GM23338 (cell line): Measurements from ENCODE around the gene ARPC2. TPM values are rescaled to one million over a fixed set of nuclear protein-coding genes. Genes with fewer than 3 reads are reported as not detected.

Source experiments
- ATAC-seq: fragments of 200-7000 bp; cut with Tn5 transposase; 3 replicates; pipeline ENCODE4 v1.9.1; 2020
- DNase-seq: peaks from one replicate; pipeline ENCODE4 v3.0.0-alpha.2; 2015; ENCODE audit warnings: low spot score
- H2AFZ ChIP-seq: fragments of 200-600 bp; sonication (generic); 2 replicates; pipeline ENCODE4 v1.8.0; 2016; ENCODE audit warnings: antibody characterized with exemption, mild to moderate bottlenecking, moderate library complexity
- H3F3A ChIP-seq: fragments of 200-600 bp; sonication (generic); replicated peaks from 2 replicates; pipeline ENCODE4 v1.8.0; 2017; ENCODE audit warnings: antibody characterized with exemption, mixed run types, low read depth
- H3K27ac ChIP-seq: fragments of 200-600 bp; sonication (generic); 2 replicates; pipeline ENCODE4 v1.6.1; 2016; ENCODE audit warnings: low read depth
- H3K27me3 ChIP-seq: fragments of 200-600 bp; sonication (generic); 2 replicates; pipeline ENCODE4 v1.8.0; 2016; ENCODE audit warnings: mild to moderate bottlenecking, mixed run types, moderate library complexity; ENCODE audit not compliant: insufficient read depth
- H3K36me3 ChIP-seq: fragments of 200-600 bp; sonication (generic); 2 replicates; pipeline ENCODE4 v1.8.0; 2016; ENCODE audit warnings: mild to moderate bottlenecking; ENCODE audit not compliant: insufficient read depth
- H3K4me1 ChIP-seq: fragments of 200-600 bp; sonication (generic); 2 replicates; pipeline ENCODE4 v1.8.0; 2016; ENCODE audit warnings: mild to moderate bottlenecking, moderate library complexity; ENCODE audit not compliant: insufficient read depth
- H3K4me2 ChIP-seq: fragments of 200-600 bp; sonication (generic); 2 replicates; pipeline ENCODE4 v1.7.1; 2017; ENCODE audit warnings: mixed run types
- H3K4me3 ChIP-seq: fragments of 200-600 bp; sonication (generic); 2 replicates; pipeline ENCODE4 v1.6.1; 2016; ENCODE audit warnings: mixed run types
- H3K79me2 ChIP-seq: fragments of 200-600 bp; sonication (generic); replicated peaks from 2 replicates; pipeline ENCODE4 v1.8.0; 2017; ENCODE audit warnings: mild to moderate bottlenecking; ENCODE audit not compliant: insufficient read depth
- H3K9me2 ChIP-seq: fragments of 200-600 bp; sonication (generic); 2 replicates; pipeline ENCODE4 v1.8.0; 2017; ENCODE audit not compliant: insufficient read depth
- H4K20me1 ChIP-seq: fragments of 200-600 bp; sonication (generic); replicated peaks from 2 replicates; pipeline ENCODE4 v1.8.0; 2017; ENCODE audit warnings: mild to moderate bottlenecking; ENCODE audit not compliant: insufficient read depth
- H3K27ac Mint-ChIP-seq: 2 replicates; pipeline ENCODE4 v1.8.0; 2020; ENCODE audit warnings: inconsistent platforms, mild to moderate bottlenecking, moderate library complexity, mixed read lengths
- H3K27me3 Mint-ChIP-seq: 3 replicates; pipeline ENCODE4 v1.8.0; 2022; ENCODE audit warnings: low read depth, mild to moderate bottlenecking, moderate library complexity, mixed read lengths, inconsistent platforms; ENCODE audit not compliant: insufficient read depth, poor library complexity
- H3K36me3 Mint-ChIP-seq: 3 replicates; pipeline ENCODE4 v1.8.0; 2021; ENCODE audit warnings: low read depth, mild to moderate bottlenecking, inconsistent platforms, moderate library complexity, mixed read lengths
- H3K4me1 Mint-ChIP-seq: 3 replicates; pipeline ENCODE4 v1.8.0; 2020; ENCODE audit warnings: mild to moderate bottlenecking, inconsistent platforms, mixed read lengths
- H3K4me3 Mint-ChIP-seq: 3 replicates; pipeline ENCODE4 v1.8.0; 2021; ENCODE audit warnings: moderate library complexity, mild to moderate bottlenecking, inconsistent platforms, mixed read lengths
- H3K9me3 Mint-ChIP-seq: 3 replicates; pipeline ENCODE4 v1.8.0; 2020; ENCODE audit warnings: moderate library complexity, mild to moderate bottlenecking, inconsistent platforms, mixed read lengths
- CTCF ChIP-seq, 2 experiments: fragments of 200-600 bp in 1 of 2; sonication (generic) in 1 of 2; conservative IDR thresholded peaks; 2 replicates each; pipeline versions ENCODE4 v1.5.1 to v1.6.1; 2016 to 2017; ENCODE audit warnings: antibody characterized with exemption in 2 of 2, low read depth in 2 of 2, mild to moderate bottlenecking in 2 of 2, moderate library complexity in 1 of 2
- EZH2 ChIP-seq: fragments of 200-600 bp; sonication (generic); IDR thresholded peaks from one replicate; pipeline ENCODE4 v1.8.0; 2017; ENCODE audit warnings: antibody characterized with exemption, mild to moderate bottlenecking, low read depth; ENCODE audit not compliant: unreplicated experiment
- EZH2phosphoT487 ChIP-seq: fragments of 200-600 bp; sonication (generic); IDR thresholded peaks from one replicate; pipeline ENCODE4 v1.8.1; 2018; ENCODE audit warnings: antibody characterized with exemption; ENCODE audit not compliant: unreplicated experiment
- JUNB ChIP-seq: IDR thresholded peaks from one replicate; pipeline ENCODE4 v1.6.1; 2016; ENCODE audit warnings: antibody characterized with exemption; ENCODE audit not compliant: unreplicated experiment
- NANOG ChIP-seq: IDR thresholded peaks from 2 replicates; pipeline ENCODE4 v1.6.1; 2016; ENCODE audit warnings: antibody characterized with exemption, borderline replicate concordance
- POLR2AphosphoS5 ChIP-seq: IDR thresholded peaks from 2 replicates; pipeline ENCODE4 v1.6.1; 2016; ENCODE audit warnings: antibody characterized with exemption, low read depth
- REST ChIP-seq: IDR thresholded peaks from one replicate; pipeline ENCODE4 v1.6.1; 2018; ENCODE audit warnings: antibody characterized with exemption; ENCODE audit not compliant: unreplicated experiment
- polyA plus RNA-seq: library from polyadenylated mRNA; unstranded; fragments of >200 nt; fragmentation: Nextera tagmentation; extraction: Ambion mirVana; gene quantifications from 2 replicates; pipeline ENCODE4 v1.2.1, GENCODE V29; 2016
- total RNA-seq: library from RNA; depleted of rRNA; stranded (reverse); fragments of >200 nt; shearing (Covaris generic); gene quantifications from 2 replicates; pipeline ENCODE4 v1.2.3, GENCODE V29; 2014

The ARPC2 gene
- total and polyA plus RNA-seq, 2 experiments from 2014 or later: 217 to 271 TPM

GRCh38 chr2:218261423-218262236, 44.6 kb downstream of the ARPC2 start (continued):
- TF ChIP-seq EZH2 (no peak), POLR2AphosphoS5 (no peak)

- Histone ChIP-seq H3K4me2 (no peak overlapping the region), H3K4me1 (peaks cover 29% of the 10 kb centered on the region), H3K27ac (no peak overlapping the region), H3K9me2 (no peaks in the 10 kb centered on the region), H3K27me3 (no peaks in the 10 kb centered on the region), H3K36me3 (no peaks in the 10 kb centered on the region), H2AFZ (no peak overlapping the region), H3K4me3 (no peak overlapping the region), H3K79me2 (no peaks in the 10 kb centered on the region), H4K20me1 (no peaks in the 10 kb centered on the region), H3F3A (peaks cover 7% of the 10 kb centered on the region)
- no peak for ATAC-seq
- peaks cover 19% of the 10 kb centered on the region for H3K27me3 Mint-ChIP-seq
- no peak for DNase-seq
- H3K27ac Mint-ChIP-seq: no peak overlapping the region
- no peak overlapping the region for H3K4me3 Mint-ChIP-seq
- peaks cover 33% of the 10 kb centered on the region for H3K36me3 Mint-ChIP-seq
- TF ChIP-seq REST (no peak), NANOG (no peak), JUNB (no peak)
- H3K4me1 Mint-ChIP-seq: peaks cover 33% of the 10 kb centered on the region
- H3K9me3 Mint-ChIP-seq: no peaks in the 10 kb centered on the region
Measured at GRCh38 chr2:218262237-218262600, 45.2 kb downstream of the ARPC2 start.

GRCh38 chr2:218262631-218263586, 45.9 kb downstream of the ARPC2 start:
- no peaks in the 10 kb centered on the region for H3K36me3 ChIP-seq
- H3K4me1 Mint-ChIP-seq: peaks cover 28% of the 10 kb centered on the region
- H3K9me2 ChIP-seq: no peaks in the 10 kb centered on the region
- no peak overlapping the region for H3K4me3 ChIP-seq
- H3K79me2 ChIP-seq: no peaks in the 10 kb centered on the region
- H3K27ac ChIP-seq: no peak overlapping the region
- no peak for ATAC-seq
- H3K27me3 Mint-ChIP-seq: peaks cover 13% of the 10 kb centered on the region
- no peak overlapping the region for H3K4me2 ChIP-seq
- peaks cover 39% of the 10 kb centered on the region for H3K36me3 Mint-ChIP-seq
- no peak overlapping the region for H3K27ac Mint-ChIP-seq
- no peaks in the 10 kb centered on the region for H4K20me1 ChIP-seq
- H3K4me3 Mint-ChIP-seq: no peak overlapping the region
- no peaks in the 10 kb centered on the region for H3K9me3 Mint-ChIP-seq
- no peak overlapping the region for H2AFZ ChIP-seq
- H3K27me3 ChIP-seq: no peaks in the 10 kb centered on the region
- DNase-seq: no peak
- peaks cover 7% of the 10 kb centered on the region; the same call in 1 of the 2 replicates for H3F3A ChIP-seq
- H3K4me1 ChIP-seq: peaks cover 29% of the 10 kb centered on the region
- TF ChIP-seq CTCF (conservative IDR thresholded peaks at IDR 0.05; ENCODE audit: low read depth in 2 of 2) (no peak), EZH2phosphoT487 (no peak)
